Esophagus squamous epithelium (tissue), 5 donors: Measurements from ENCODE around the gene NPAS2. TPM values are rescaled to one million over a fixed set of nuclear protein-coding genes. Genes with fewer than 3 reads are reported as not detected.
A peak's percentile ranks its signal among the peaks of the same experiment; 100 is the strongest.

Experiments
- DNase-seq: peaks from one replicate; lab custom pipeline; 2025; lab: John Stamatoyannopoulos, UW
- H3K27ac ChIP-seq, 4 donors: fragments of 200-600 bp; sonication (generic); one replicate each; pipeline ENCODE4 v1.5.1; 2016 to 2019; ENCODE audit warnings: mild to moderate bottlenecking in 1 of 4
- H3K27me3 ChIP-seq, 4 donors: fragments of 200-600 bp; sonication (generic); 1 replicate in 3 of 4; 2 replicates in 1 of 4; pipeline versions ENCODE4 v1.5.1 to v1.6.0; 2017 to 2021; ENCODE audit warnings: antibody characterized with exemption in 1 of 4
- H3K36me3 ChIP-seq, 3 donors: fragments of 200-600 bp; sonication (generic); one replicate each; pipeline ENCODE4 v1.5.1; 2016 to 2019
- H3K4me1 ChIP-seq, 3 donors: fragments of 200-600 bp; sonication (generic); one replicate each; pipeline ENCODE4 v1.5.1; 2017 to 2019
- H3K4me3 ChIP-seq, 4 donors: fragments of 200-600 bp; sonication (generic); 1 replicate in 3 of 4; 2 replicates in 1 of 4; pipeline ENCODE4 v1.5.1; 2016 to 2019; ENCODE audit warnings: mild to moderate bottlenecking in 2 of 4, moderate library complexity in 1 of 4
- H3K9me3 ChIP-seq, 3 donors: fragments of 200-600 bp; sonication (generic); one replicate each; pipeline ENCODE4 v1.5.1; 2016 to 2019
- POLR2A ChIP-seq, 4 donors: fragments of 450-650 bp; IDR thresholded peaks; one replicate each; pipeline ENCODE4 v1.6.1; 2017; ENCODE audit warnings: antibody characterized with exemption in 4 of 4, mild to moderate bottlenecking in 4 of 4, moderate library complexity in 3 of 4
- WGBS, 2 donors: methylation state at CpG; one replicate each; pipeline ENCODE4 v1.1.5; 2018; 5-methylcytosine and 5-hydroxymethylcytosine counted together
- intact Hi-C: fragments of 100-400 bp; cut with DNase I; formaldehyde crosslinking; loops from one replicate; pipeline ENCODE4 v1.15.0; 2022
- total RNA-seq, 4 donors: library from RNA; depleted of rRNA; stranded (reverse); fragments of >200 nt; gene quantifications; one replicate each; pipeline ENCODE4 v1.1.0, GENCODE V29; 2016
- TF ChIP-seq, protein P1 (sequence below), 6 experiments: fragments of 450-650 bp in 4 of 6; fragments of 200-600 bp in 2 of 6; sonication (generic) in 2 of 6; IDR thresholded peaks; one replicate each; pipeline ENCODE4 v1.5.1; 2016 to 2019; ENCODE audit warnings: antibody characterized with exemption in 6 of 6, mild to moderate bottlenecking in 4 of 6, moderate library complexity in 4 of 6
- donor health status: DM: yes; HTN: yes; CAD: no.

The NPAS2 gene
- total RNA-seq, 4 donors from 2014 or later, result 29.1 to 64.2 (median 39.1) TPM

DNA sequence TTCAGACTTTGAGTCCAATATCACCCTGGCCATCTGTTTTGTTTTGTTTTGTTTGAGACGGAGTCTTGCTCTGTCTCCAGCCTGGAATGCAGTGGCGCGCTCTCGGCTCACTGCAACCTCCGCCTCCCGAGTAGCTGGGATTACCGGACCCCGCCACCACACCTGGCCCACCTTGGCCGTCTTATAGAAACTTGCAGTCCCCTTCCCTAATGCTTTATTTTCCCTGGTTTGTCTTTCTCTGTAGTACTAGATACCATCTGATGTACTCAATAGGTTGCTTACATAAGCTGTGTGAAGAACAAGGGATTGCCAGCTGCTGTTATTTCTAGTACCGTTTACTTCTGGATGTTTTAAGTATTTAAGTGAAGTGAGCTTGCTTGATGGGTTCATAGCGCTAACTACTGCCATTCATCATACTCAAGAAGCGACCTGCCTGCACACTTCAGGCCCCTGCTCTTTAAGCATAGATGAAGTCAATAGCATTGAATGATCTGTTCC is 183.4 kb downstream of the NPAS2 start:
- Histone ChIP-seq H3K9me3 (no peaks in the 10 kb centered on the region), H3K4me3 (peak overlapping the region; percentile 75 to 90 (median 84)), H3K36me3 (peaks cover 25 to 52% (median 35%) of the 10 kb centered on the region in 3 donors), H3K27ac (peak overlapping the region; percentile 89 to 97 (median 93)), H3K27me3 (no peaks in the 10 kb centered on the region), H3K4me1 (peaks cover 0 to 45% (median 29%) of the 10 kb centered on the region in 3 donors)
- DNase-seq, result no peak
- TF ChIP-seq POLR2A (IDR thresholded peaks at IDR 0.05), result no peak
- TF ChIP-seq, protein P1, sequence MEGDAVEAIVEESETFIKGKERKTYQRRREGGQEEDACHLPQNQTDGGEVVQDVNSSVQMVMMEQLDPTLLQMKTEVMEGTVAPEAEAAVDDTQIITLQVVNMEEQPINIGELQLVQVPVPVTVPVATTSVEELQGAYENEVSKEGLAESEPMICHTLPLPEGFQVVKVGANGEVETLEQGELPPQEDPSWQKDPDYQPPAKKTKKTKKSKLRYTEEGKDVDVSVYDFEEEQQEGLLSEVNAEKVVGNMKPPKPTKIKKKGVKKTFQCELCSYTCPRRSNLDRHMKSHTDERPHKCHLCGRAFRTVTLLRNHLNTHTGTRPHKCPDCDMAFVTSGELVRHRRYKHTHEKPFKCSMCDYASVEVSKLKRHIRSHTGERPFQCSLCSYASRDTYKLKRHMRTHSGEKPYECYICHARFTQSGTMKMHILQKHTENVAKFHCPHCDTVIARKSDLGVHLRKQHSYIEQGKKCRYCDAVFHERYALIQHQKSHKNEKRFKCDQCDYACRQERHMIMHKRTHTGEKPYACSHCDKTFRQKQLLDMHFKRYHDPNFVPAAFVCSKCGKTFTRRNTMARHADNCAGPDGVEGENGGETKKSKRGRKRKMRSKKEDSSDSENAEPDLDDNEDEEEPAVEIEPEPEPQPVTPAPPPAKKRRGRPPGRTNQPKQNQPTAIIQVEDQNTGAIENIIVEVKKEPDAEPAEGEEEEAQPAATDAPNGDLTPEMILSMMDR (IDR thresholded peaks at IDR 0.05), result no peak
- WGBS, 2 donors, result 16 to 22% methylated on average over 12 of the region's 12 CpGs
- intact Hi-C loops, result no loop called here

DNA sequence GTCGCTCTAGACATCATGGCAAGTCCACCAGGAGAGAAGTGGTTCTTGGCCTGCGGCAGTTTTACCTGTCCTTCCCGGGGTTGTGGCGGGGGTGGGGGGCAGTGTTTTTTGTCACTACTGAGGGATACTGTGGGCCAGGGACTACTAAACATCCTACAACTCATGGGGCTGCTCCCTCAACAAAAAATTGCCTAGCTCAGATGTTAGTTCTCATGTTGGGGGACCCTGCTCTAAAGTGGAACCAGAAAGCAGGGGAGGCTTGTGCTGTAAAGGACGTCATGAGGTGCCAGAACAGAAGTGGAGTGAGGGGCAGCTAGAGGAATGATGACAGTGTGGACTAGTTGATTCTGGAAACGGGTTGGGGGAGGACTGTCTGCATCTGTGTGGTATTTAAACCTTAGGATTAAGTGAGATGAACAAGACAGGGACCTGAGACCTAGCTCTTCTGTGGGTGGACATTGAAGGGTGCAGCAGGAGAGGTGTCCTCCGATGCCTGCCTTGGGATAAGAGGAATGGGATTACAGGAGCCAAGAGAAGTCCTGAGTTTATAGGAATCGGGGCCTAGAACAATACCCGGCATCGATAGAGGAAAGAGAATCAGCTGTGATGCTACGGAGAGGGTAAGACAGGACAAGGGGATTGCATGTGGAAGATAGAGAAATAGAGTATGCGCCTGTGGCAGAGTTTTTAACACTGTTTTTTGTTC is 184.8 kb downstream of the NPAS2 start:
- 85 to 86% methylated on average over 8 to 12 of the region's 12 CpGs for WGBS, 2 donors
- H3K36me3 ChIP-seq, result peaks cover 25 to 67% (median 35%) of the 10 kb centered on the region in 3 donors
- H3K4me1 ChIP-seq, result peaks cover 0 to 45% (median 29%) of the 10 kb centered on the region in 3 donors
- DNase-seq, result no peak
- TF ChIP-seq POLR2A (IDR thresholded peaks at IDR 0.05), result no peak
- TF ChIP-seq, protein P1 (IDR thresholded peaks at IDR 0.05), result no peak
- H3K27ac ChIP-seq, result no peak overlapping the region
- intact Hi-C loops, result no loop called here
- peak overlapping the region in 1 of 4 donors; percentile 75 for H3K4me3 ChIP-seq
- no peaks in the 10 kb centered on the region for H3K9me3 ChIP-seq
- no peaks in the 10 kb centered on the region for H3K27me3 ChIP-seq

DNA sequence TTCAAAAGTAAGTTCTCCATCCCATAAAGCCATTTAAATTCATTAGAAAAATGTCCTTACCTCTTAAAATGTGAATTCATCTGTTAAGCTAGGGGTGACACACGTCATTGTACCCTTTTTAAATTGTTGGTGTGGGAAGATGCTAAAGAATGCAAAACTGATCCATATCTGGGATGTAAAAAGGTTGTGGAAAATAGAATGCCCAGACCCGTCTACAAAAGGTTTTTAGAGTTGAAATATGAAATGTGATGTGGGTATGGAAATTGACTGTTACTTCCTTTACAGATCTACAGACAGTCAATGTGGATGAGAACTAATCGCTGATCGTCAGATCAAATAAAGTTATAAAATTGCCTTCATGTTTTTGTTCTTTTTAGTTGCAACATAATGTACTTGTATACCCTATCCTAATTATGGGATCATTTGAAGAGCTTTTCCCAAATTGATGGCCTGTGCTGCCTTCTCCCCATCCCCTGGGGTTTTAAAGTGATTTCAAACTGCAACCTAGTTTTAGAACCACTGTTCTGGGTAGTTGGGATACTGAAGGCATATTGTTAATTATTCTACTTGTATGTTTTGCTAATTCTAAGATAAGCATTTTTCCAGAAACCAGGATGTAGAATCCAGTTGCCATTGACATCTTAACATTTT is 186.3 kb downstream of the NPAS2 start:
- intact Hi-C loops, result no loop called here
- no peaks in the 10 kb centered on the region for H3K27me3 ChIP-seq
- no peak for DNase-seq
- H3K27ac ChIP-seq, result no peak overlapping the region
- H3K9me3 ChIP-seq, result no peaks in the 10 kb centered on the region
- peaks cover 25 to 81% (median 49%) of the 10 kb centered on the region in 3 donors for H3K36me3 ChIP-seq
- peaks cover 0 to 45% (median 29%) of the 10 kb centered on the region in 3 donors for H3K4me1 ChIP-seq
- no peak for TF ChIP-seq POLR2A (IDR thresholded peaks at IDR 0.05)
- TF ChIP-seq, protein P1 (IDR thresholded peaks at IDR 0.05), result no peak
- WGBS, 2 donors, result 65 to 72% methylated on average over 4 of the region's 4 CpGs
- no peak overlapping the region for H3K4me3 ChIP-seq

DNA sequence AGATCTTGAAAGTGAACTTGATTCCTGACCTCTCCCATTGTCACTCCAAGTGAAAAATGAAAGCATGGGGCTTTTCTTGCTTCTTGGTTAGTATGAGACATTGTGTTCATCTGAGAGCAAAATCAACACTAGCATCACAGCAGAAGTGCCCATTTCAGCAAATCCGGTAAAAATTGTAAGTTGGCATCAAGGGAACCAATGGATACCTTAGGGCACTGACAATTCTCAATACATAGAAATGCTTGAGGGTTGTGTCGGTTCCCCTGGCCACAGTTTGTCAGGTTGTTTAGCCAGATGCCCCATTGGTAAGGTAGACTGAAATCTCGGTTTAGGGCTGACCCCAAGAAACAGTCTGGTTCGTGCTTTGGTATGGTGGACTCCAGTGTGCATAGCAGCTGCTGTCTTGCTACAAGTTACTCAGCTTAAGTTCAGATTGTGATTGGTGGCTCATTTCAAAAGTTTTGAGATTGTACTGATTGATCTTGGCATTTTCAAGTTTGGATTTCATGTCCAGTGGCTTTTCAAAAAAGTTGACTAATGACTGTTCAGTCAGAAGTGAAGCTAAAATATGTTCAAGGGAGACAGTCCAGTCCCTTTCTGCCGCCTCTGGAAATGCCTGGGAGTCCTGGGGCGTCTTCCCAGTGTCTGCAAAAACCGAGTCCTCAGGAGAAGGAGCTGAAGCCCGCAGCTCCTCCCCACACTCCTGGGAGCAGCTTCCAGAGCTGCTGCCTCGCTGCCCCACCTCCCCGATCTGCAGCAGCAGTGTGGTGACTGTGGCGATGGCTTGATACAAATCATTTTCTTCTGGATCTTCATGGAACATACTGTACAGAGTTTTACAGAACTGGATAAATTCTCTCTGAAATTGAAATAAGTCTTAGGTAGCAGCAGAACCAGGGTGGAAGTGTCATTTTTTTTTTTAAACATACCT is 187.7 kb downstream of the NPAS2 start:
- WGBS, 2 donors, result 71 to 75% methylated on average over 10 to 11 of the region's 11 CpGs
- peaks cover 0 to 45% (median 25%) of the 10 kb centered on the region in 3 donors for H3K4me1 ChIP-seq
- no peaks in the 10 kb centered on the region for H3K9me3 ChIP-seq
- no peaks in the 10 kb centered on the region for H3K27me3 ChIP-seq
- intact Hi-C loops, result no loop called here
- H3K36me3 ChIP-seq, result peaks cover 25 to 87% (median 53%) of the 10 kb centered on the region in 3 donors
- no peak overlapping the region for H3K4me3 ChIP-seq
- TF ChIP-seq, protein P1 (IDR thresholded peaks at IDR 0.05), result no peak
- no peak for TF ChIP-seq POLR2A (IDR thresholded peaks at IDR 0.05)
- H3K27ac ChIP-seq, result no peak overlapping the region
- DNase-seq, result no peak
